ENCODE results near the gene DCTN3.

DCTN3 gene

DNA sequence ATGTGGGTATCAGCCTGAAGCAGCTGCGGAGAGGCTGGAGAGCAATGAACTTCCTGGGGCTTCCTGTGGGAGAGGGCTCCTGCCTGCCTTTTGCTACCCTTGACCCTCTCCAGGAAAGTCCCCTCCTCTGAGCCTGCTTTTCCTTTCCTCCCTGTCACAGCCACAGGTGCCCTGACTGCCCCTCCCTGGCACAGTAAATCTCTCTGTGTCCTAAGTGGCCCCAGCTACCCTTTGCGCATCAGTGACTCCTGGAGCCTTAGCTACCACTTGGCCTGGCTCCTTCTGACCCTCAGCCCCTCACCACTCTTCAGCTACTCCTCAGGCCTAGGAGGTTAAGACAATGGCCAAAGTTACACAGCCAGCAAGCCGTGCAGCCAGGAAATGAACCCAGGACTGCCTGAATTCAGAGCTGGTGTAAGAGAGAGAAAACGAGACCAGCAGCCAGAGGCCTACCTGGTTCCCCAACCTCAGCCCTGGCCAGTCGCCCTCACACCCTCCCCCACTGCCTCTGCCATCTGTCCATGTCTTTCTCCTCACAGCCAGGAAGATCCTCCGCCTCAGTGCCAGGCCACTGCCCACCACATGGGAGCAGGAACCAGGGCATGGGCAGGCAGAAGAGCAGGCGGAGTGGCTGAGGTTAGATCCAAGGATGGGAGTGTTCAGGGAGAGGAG lies 49.4 kb downstream of the DCTN3 start:
- no peak for DNase-seq

- DNase-seq, result peak in 1 of 2 donors; percentile 7
Observed at GRCh38 chr9:34570376-34570775, 49.9 kb downstream of the DCTN3 start.

- DNase-seq, result no peak
Observed at GRCh38 chr9:34568774-34569173, 51.5 kb downstream of the DCTN3 start.

DNA sequence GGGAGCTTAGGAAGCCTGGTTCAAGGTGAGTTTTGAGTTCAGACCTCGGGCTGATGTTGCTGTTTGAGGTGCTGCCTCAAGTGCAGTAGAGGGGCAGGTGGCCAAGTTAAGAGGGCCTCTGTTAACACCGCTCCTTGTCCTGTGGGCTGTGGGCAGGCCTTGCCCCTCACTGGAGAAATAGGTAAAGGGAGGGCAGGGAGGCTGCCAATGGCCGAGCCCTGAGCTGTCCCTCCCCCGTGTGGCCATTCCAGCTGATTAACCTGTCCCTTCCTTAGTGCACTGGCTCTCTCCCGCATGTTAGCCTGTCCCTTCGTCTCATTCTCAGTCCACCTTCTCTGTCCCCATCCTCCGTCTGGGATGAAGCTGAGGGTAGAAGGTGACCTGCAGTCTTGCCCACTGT lies 52.2 kb downstream of the DCTN3 start:
- DNase-seq, result no peak

- no peak for DNase-seq
Observed at GRCh38 chr9:34566972-34567371, 53.3 kb downstream of the DCTN3 start.

DNA sequence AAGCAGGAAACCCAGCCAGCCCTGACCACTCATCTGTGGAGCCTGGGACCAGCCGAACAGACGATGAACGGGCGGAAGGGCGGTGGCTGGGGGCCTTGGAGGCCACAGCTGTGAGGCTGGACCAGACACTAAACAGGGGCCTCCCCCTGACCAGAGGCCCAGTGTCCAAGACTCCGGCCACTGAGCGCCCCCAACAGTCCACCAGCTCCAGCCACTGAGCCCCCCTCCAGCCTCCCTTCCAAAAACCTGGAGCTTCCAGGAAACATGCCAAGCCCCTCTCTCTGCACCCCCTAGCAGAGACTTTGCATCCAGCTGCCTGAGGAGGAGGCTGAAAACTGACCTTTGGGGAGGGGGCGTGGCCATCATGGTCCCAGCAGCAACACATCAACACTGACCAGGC lies 54.0 kb downstream of the DCTN3 start:
- no peak for DNase-seq

DNA sequence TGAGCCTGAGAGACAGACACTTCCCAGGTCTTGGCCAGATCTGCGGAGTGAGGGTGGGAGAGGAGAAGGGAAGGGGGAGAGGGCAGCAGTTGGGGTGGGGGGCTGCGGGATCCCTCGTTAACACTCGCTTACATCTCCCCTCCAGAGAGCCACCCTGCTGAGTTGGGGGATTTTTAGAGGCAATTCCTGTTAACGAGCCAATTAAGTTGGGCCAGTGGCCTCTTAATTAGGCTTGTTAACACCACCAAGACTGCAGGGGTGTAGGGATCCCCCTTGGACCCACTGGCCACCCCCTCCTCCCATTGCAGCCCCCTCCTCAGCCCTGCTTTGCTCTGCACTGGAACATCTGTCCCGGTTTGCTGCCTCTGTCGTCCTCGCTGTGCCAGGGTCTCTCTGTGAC lies 54.4 kb downstream of the DCTN3 start:
- DNase-seq, result no peak

GRCh38 chr9:34564617-34565016 lies 55.7 kb downstream of the DCTN3 start:
- DNase-seq, result no peak
